Heart left ventricle (tissue), 13 donors: ENCODE data around the gene SORBS1.

Experiments used
- POLR2A ChIP-seq, 2 donors: fragments of 450-650 bp; IDR thresholded peaks; one replicate each; pipeline ENCODE4 v1.6.1; 2017; ENCODE audit warnings: antibody characterized with exemption in 2 of 2, mild to moderate bottlenecking in 2 of 2, moderate library complexity in 2 of 2
- TF ChIP-seq, protein P1 (sequence below), 12 donors: fragments of 200-600 bp; sonication (generic) in 4 of 12; IDR thresholded peaks; one replicate each; pipeline versions ENCODE4 v1.5.0 to v1.8.0; 2018 to 2022; ENCODE audit warnings: antibody characterized with exemption in 12 of 12, mild to moderate bottlenecking in 5 of 12
- donor health status: ischemic (EF 13 %, LVEDD 7.1; RV severe dilation, severe dysfunction).
- donor health status: DM: no; HTN: yes; CAD: no.
- donor health status: DM: no; HTN: no; CAD: no.
- donor health status: ischemic (EF 25% LVEDD 6.9; RV normal size, moderate dysfunction).
- donor health status: ischemic (EF 25% LVEDD 5.7; RV mildly dilated, moderate dysfunction).
- donor health status: ischemic (EF 35%, LVEDD 5.7; RV mildly dilated, moderate dysfunction).
- donor health status: nonischemic (EF 11% LVEDD 7.7; RV severe dilation, severe dysfunction).
- donor health status: DM: yes; HTN: yes; CAD: no.
- donor health status: PGD.
- donor health status: ischemic (EF 29% LVEDD 5.4; RV normal size, mild dysfunction).
- donor health status: nonischemic (EF 23%, LVEDD 6.1; RV moderate dilation, normal function).

DNA sequence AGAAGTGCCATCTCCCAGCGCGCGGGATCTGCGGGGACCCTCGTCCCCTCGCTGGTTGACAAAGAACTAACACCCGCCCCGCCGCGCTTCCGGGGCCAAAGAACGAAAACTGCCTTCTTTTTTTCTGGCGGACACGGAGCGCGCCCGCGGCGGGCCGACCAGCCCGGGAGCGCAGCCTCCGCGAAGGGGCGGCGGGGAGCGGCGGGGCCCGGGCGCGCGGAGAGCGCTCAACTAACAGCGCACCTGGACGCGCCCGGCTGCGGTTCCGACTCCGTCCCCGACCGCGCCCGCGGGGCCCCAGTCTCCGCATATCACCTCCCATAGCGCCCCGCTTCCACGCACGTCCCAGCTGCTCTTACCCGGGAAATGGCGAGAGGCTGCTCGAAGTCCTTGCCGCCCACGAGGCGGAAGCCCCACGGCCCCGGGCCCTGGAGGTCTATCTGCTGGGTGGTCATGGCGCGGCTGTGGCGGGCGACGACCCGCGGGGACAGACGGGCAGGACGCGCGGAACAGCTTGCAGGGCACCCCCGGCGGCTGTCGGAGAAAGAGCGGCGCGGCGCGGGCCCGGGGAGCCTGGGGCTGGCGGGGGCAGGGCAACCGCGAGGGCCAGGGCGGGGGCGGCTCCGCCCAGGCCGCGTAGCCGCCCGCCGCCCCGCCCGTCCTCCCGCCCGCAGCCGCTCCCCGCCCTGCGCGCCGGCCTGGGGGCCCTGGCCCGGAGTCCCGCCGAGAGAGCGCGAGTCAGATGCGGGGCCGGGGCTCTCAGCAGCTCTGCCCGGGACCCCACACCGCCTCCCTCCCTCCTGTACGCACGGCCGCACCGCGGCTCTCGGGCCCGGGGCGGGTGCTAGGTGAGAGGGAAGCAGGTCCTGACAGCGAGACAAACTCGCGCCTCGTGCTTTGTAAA, 270.5 kb downstream of the SORBS1 start, which contains the start of gene PDLIM1:
- TF ChIP-seq, protein P1, sequence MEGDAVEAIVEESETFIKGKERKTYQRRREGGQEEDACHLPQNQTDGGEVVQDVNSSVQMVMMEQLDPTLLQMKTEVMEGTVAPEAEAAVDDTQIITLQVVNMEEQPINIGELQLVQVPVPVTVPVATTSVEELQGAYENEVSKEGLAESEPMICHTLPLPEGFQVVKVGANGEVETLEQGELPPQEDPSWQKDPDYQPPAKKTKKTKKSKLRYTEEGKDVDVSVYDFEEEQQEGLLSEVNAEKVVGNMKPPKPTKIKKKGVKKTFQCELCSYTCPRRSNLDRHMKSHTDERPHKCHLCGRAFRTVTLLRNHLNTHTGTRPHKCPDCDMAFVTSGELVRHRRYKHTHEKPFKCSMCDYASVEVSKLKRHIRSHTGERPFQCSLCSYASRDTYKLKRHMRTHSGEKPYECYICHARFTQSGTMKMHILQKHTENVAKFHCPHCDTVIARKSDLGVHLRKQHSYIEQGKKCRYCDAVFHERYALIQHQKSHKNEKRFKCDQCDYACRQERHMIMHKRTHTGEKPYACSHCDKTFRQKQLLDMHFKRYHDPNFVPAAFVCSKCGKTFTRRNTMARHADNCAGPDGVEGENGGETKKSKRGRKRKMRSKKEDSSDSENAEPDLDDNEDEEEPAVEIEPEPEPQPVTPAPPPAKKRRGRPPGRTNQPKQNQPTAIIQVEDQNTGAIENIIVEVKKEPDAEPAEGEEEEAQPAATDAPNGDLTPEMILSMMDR (IDR thresholded peaks at IDR 0.05): peak in 8 of 12 donors; percentile 15 to 51 (median 43)
- TF ChIP-seq POLR2A (IDR thresholded peaks at IDR 0.05): peak; percentile 8 to 92
